ENCODE data around the gene NKAPD1. TPM values are rescaled to one million over a fixed set of nuclear protein-coding genes. Genes with fewer than 3 reads are reported as not detected.

NKAPD1 gene
- total and polyA plus RNA-seq, 10 of the 15 experiments (the other 5 are each of a cell fraction or from before 2014, with no cell fraction given), result 9.6 to 43.3 (median 19.2) TPM

- TF ChIP-seq POLR2AphosphoS2 (IDR thresholded peaks at IDR 0.05; ENCODE audit: low read depth, low read length), result no peak
- peak; percentile 91; the same call in 1 of the 2 replicates for TF ChIP-seq HDAC2 (IDR thresholded peaks at IDR 0.05)
- TF ChIP-seq IRF5 (IDR thresholded peaks at IDR 0.05; ENCODE audit: borderline replicate concordance), result no peak
- TF ChIP-seq FOXK2 (IDR thresholded peaks at IDR 0.05), result peak; percentile 73
- no peak; the same call in 1 of the 2 replicates for TF ChIP-seq FOXM1 (IDR thresholded peaks at IDR 0.05; ENCODE audit: low read depth, low read length)
- TF ChIP-seq, protein P1, sequence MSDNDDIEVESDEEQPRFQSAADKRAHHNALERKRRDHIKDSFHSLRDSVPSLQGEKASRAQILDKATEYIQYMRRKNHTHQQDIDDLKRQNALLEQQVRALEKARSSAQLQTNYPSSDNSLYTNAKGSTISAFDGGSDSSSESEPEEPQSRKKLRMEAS (IDR thresholded peaks at IDR 0.05; ENCODE audit: low read depth, low read length), result peak; percentile 73
- no peak for TF ChIP-seq EZH2 (IDR thresholded peaks at IDR 0.05; ENCODE audit: borderline replicate concordance, control insufficient read depth, low read depth, low read length)
- peak; percentile 89 for TF ChIP-seq E4F1 (IDR thresholded peaks at IDR 0.05; ENCODE audit: borderline replicate concordance, partially characterized antibody)
- no peak for TF ChIP-seq CHD4 (IDR thresholded peaks at IDR 0.05)
- TF ChIP-seq RAD51 (IDR thresholded peaks at IDR 0.05), result peak; percentile 57; the same call in 1 of the 2 replicates
- no peak for TF ChIP-seq TBL1XR1 (IDR thresholded peaks at IDR 0.05; ENCODE audit: low read depth, low read length)
- no peak for TF ChIP-seq SIX5 (IDR thresholded peaks at IDR 0.05; ENCODE audit: low read depth, low read length, severe bottlenecking)
- TF ChIP-seq, protein P2, sequence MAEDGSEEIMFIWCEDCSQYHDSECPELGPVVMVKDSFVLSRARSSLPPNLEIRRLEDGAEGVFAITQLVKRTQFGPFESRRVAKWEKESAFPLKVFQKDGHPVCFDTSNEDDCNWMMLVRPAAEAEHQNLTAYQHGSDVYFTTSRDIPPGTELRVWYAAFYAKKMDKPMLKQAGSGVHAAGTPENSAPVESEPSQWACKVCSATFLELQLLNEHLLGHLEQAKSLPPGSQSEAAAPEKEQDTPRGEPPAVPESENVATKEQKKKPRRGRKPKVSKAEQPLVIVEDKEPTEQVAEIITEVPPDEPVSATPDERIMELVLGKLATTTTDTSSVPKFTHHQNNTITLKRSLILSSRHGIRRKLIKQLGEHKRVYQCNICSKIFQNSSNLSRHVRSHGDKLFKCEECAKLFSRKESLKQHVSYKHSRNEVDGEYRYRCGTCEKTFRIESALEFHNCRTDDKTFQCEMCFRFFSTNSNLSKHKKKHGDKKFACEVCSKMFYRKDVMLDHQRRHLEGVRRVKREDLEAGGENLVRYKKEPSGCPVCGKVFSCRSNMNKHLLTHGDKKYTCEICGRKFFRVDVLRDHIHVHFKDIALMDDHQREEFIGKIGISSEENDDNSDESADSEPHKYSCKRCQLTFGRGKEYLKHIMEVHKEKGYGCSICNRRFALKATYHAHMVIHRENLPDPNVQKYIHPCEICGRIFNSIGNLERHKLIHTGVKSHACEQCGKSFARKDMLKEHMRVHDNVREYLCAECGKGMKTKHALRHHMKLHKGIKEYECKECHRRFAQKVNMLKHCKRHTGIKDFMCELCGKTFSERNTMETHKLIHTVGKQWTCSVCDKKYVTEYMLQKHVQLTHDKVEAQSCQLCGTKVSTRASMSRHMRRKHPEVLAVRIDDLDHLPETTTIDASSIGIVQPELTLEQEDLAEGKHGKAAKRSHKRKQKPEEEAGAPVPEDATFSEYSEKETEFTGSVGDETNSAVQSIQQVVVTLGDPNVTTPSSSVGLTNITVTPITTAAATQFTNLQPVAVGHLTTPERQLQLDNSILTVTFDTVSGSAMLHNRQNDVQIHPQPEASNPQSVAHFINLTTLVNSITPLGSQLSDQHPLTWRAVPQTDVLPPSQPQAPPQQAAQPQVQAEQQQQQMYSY (CRISPR knock-in tag; IDR thresholded peaks at IDR 0.05), result no peak
- TF ChIP-seq SMC3 (IDR thresholded peaks at IDR 0.05; ENCODE audit: borderline replicate concordance, low read length), result no peak
- TF ChIP-seq, protein P3, sequence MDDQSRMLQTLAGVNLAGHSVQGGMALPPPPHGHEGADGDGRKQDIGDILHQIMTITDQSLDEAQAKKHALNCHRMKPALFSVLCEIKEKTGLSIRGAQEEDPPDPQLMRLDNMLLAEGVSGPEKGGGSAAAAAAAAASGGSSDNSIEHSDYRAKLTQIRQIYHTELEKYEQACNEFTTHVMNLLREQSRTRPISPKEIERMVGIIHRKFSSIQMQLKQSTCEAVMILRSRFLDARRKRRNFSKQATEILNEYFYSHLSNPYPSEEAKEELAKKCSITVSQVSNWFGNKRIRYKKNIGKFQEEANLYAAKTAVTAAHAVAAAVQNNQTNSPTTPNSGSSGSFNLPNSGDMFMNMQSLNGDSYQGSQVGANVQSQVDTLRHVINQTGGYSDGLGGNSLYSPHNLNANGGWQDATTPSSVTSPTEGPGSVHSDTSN (IDR thresholded peaks at IDR 0.05; ENCODE audit: insufficient replicate concordance, low read depth, low read length), result no peak
- TF ChIP-seq WRNIP1 (IDR thresholded peaks at IDR 0.05; ENCODE audit: borderline replicate concordance, low read depth, low read length), result peak; percentile 97; the same call in 1 of the 2 replicates
Observed at GRCh38 chr11:112073941-112074811, at the start of gene NKAPD1, which contains the start of gene PIH1D2 (continued).

All from GM12878 (cell line).